MM.1S (cell line): ENCODE data around the gene ZBTB17.
"Not testable (repeated sequence)": the region's sequence is repeated elsewhere in the genome, so short reads cannot be mapped to it uniquely, and the experiment has no call there.

ENCODE experiments used
- DNase-seq: peaks from one replicate; pipeline ENCODE4 v3.0.0-alpha.2; 2015
- H2AFZ ChIP-seq: fragments of 300-600 bp; sonication (generic); 2 replicates; pipeline ENCODE4 v1.6.0; 2016; ENCODE audit warnings: antibody characterized with exemption, low read length
- H3F3A ChIP-seq: fragments of 300-600 bp; sonication (generic); 2 replicates; pipeline ENCODE4 v1.6.1; 2016; ENCODE audit warnings: mild to moderate bottlenecking, antibody characterized with exemption, low read length, moderate library complexity, mixed read lengths; ENCODE audit not compliant: insufficient read depth
- H3K27ac ChIP-seq: fragments of 300-600 bp; sonication (generic); 2 replicates; pipeline ENCODE4 v1.5.1; 2016; ENCODE audit warnings: mild to moderate bottlenecking, low read length
- H3K27me3 ChIP-seq: fragments of 300-600 bp; sonication (generic); replicated peaks from 2 replicates; pipeline ENCODE4 v1.6.0; 2016; ENCODE audit warnings: low read length; ENCODE audit not compliant: insufficient read depth
- H3K36me3 ChIP-seq: fragments of 300-600 bp; sonication (generic); replicated peaks from 2 replicates; pipeline ENCODE4 v1.6.1; 2016; ENCODE audit warnings: mild to moderate bottlenecking, low read length, mixed read lengths; ENCODE audit not compliant: insufficient read depth
- H3K4me1 ChIP-seq: fragments of 300-600 bp; sonication (generic); 2 replicates; pipeline ENCODE4 v1.6.1; 2016; ENCODE audit warnings: low read length, mixed read lengths
- H3K4me2 ChIP-seq: fragments of 300-600 bp; sonication (generic); 2 replicates; pipeline ENCODE4 v1.6.0; 2016; ENCODE audit warnings: low read depth, low read length
- H3K4me3 ChIP-seq: fragments of 300-600 bp; sonication (generic); 2 replicates; pipeline ENCODE4 v1.5.1; 2016; ENCODE audit warnings: low read length, mixed read lengths
- H3K79me2 ChIP-seq: fragments of 300-600 bp; sonication (generic); 2 replicates; pipeline ENCODE4 v1.6.1; 2016; ENCODE audit warnings: mixed run types, low read length, mixed read lengths
- H3K9ac ChIP-seq: fragments of 300-600 bp; sonication (generic); 2 replicates; pipeline ENCODE4 v1.6.1; 2016; ENCODE audit warnings: low read length, mixed read lengths
- H3K9me2 ChIP-seq: fragments of 300-600 bp; sonication (generic); replicated peaks from 2 replicates; pipeline ENCODE4 v1.6.1; 2016; ENCODE audit warnings: mild to moderate bottlenecking, low read length, mixed read lengths; ENCODE audit not compliant: insufficient read depth
- H3K9me3 ChIP-seq: fragments of 300-600 bp; sonication (generic); replicated peaks from 2 replicates; pipeline ENCODE4 v1.6.1; 2016; ENCODE audit warnings: mild to moderate bottlenecking, low read length, mixed read lengths; ENCODE audit not compliant: insufficient read depth
- H4K20me1 ChIP-seq: fragments of 300-600 bp; sonication (generic); 2 replicates; pipeline ENCODE4 v1.6.1; 2016; ENCODE audit warnings: mild to moderate bottlenecking, low read length, moderate library complexity, mixed read lengths; ENCODE audit not compliant: insufficient read depth
- CTCF ChIP-seq: fragments of 300-600 bp; sonication (generic); IDR thresholded peaks from 2 replicates; pipeline ENCODE4 v1.5.1; 2016; ENCODE audit warnings: antibody characterized with exemption, low read length, mixed read lengths
- EZH2 ChIP-seq: fragments of 300-600 bp; sonication (generic); optimal IDR thresholded peaks from 2 replicates; pipeline ENCODE3; 2017; ENCODE audit warnings: low read depth, mild to moderate bottlenecking, antibody characterized with exemption, low read length, mixed read lengths
- EZH2phosphoT487 ChIP-seq: fragments of 300-600 bp; sonication (generic); IDR thresholded peaks from 2 replicates; pipeline ENCODE4 v1.6.1; 2018; ENCODE audit warnings: antibody characterized with exemption, low read length

Gene ZBTB17

DNA sequence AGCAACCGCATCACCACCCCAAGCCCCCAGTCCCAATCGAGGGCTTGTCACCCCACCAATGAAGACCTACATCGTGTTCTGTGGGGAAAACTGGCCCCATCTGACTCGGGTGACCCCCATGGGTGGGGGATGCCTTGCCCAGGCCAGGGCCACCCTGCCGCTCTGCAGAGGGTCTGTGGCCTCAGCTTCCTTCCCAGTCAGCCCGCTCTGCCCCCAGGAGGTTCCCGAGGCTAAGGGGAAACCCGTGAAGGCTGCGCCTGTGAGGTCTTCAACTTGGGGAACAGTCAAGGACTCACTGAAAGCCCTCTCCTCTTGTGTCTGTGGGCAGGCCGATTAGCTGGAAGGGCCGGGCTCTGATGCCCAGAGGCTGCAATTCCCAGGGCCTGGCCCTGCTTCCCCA lies 30.1 kb upstream of the ZBTB17 start:
- no peaks in the 10 kb centered on the region for H3K79me2 ChIP-seq
- H3K9me3 ChIP-seq, result no peaks in the 10 kb centered on the region
- H3K9ac ChIP-seq, result no peak overlapping the region
- H2AFZ ChIP-seq, result no peak overlapping the region
- TF ChIP-seq EZH2phosphoT487, result no peak
- TF ChIP-seq EZH2, result no peak
- TF ChIP-seq CTCF, result no peak
- H4K20me1 ChIP-seq, result no peaks in the 10 kb centered on the region
- H3K9me2 ChIP-seq, result no peaks in the 10 kb centered on the region
- H3K27me3 ChIP-seq, result peaks cover 20% of the 10 kb centered on the region
- H3K36me3 ChIP-seq, result no peaks in the 10 kb centered on the region
- no peaks in the 10 kb centered on the region for H3F3A ChIP-seq
- H3K27ac ChIP-seq, result no peak overlapping the region
- DNase-seq, result no peak
- no peaks in the 10 kb centered on the region for H3K4me1 ChIP-seq
- H3K4me2 ChIP-seq, result no peak overlapping the region
- H3K4me3 ChIP-seq, result no peak overlapping the region

GRCh38 chr1:16005597-16005996 lies 29.7 kb upstream of the ZBTB17 start:
- Histone ChIP-seq H3K9me2 (no peaks in the 10 kb centered on the region), H2AFZ (no peak overlapping the region), H3F3A (no peaks in the 10 kb centered on the region), H3K27ac (no peak overlapping the region), H3K79me2 (no peaks in the 10 kb centered on the region), H3K9ac (no peak overlapping the region), H3K27me3 (peaks cover 20% of the 10 kb centered on the region), H3K9me3 (no peaks in the 10 kb centered on the region), H3K36me3 (no peaks in the 10 kb centered on the region), H3K4me3 (no peak overlapping the region), H3K4me1 (no peaks in the 10 kb centered on the region), H3K4me2 (no peak overlapping the region), H4K20me1 (no peaks in the 10 kb centered on the region)
- DNase-seq, result no peak
- TF ChIP-seq EZH2phosphoT487 (no peak), EZH2 (no peak), CTCF (no peak)

DNA sequence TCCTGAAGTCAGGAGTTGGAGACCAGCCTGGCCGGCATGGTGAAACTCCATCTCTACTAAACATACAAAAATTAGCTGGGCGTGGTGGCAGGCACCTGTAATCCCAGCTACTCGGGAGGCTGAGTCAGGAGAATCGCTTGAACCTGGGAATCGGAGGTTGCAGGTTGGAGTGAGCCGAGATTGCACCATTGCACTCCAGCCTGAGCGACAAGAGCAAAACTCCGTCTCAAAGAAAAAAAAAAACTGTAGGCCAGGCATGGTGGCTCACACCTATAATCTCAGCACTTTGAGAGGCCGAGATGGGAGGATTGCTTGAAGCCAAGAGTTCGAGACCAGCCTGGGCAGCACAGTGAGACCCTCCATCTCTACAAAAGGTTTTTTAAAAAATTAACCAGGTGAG lies 25.4 kb upstream of the ZBTB17 start:
- not testable (repeated sequence) for H3K36me3 ChIP-seq, H3K4me2 ChIP-seq, DNase-seq, H3K4me1 ChIP-seq, H3K79me2 ChIP-seq, H3K4me3 ChIP-seq, H4K20me1 ChIP-seq, H3K9ac ChIP-seq, H2AFZ ChIP-seq, H3K9me2 ChIP-seq, H3K27ac ChIP-seq, H3F3A ChIP-seq, H3K9me3 ChIP-seq
- peaks cover 46% of the 10 kb centered on the region for H3K27me3 ChIP-seq

GRCh38 chr1:15998929-15999328 lies 23.0 kb upstream of the ZBTB17 start:
- no peak overlapping the region for H3K4me2 ChIP-seq
- no peak for DNase-seq
- no peak overlapping the region for H3K27ac ChIP-seq

More at GRCh38 chr1:15998929-15999328, 23.0 kb upstream of the ZBTB17 start:
- no peak for TF ChIP-seq EZH2phosphoT487
- no peak for TF ChIP-seq EZH2
- TF ChIP-seq CTCF, result no peak
- no peaks in the 10 kb centered on the region for H3K4me1 ChIP-seq
- H4K20me1 ChIP-seq, result no peaks in the 10 kb centered on the region
- no peaks in the 10 kb centered on the region for H3K79me2 ChIP-seq
- no peak overlapping the region for H3K4me3 ChIP-seq
- no peaks in the 10 kb centered on the region for H3K9me2 ChIP-seq
- no peak overlapping the region for H2AFZ ChIP-seq
- H3K27me3 ChIP-seq, result peaks cover 38% of the 10 kb centered on the region
- H3K36me3 ChIP-seq, result no peaks in the 10 kb centered on the region
- H3K9me3 ChIP-seq, result no peaks in the 10 kb centered on the region
- no peak overlapping the region for H3K9ac ChIP-seq
- H3F3A ChIP-seq, result no peaks in the 10 kb centered on the region
